Neural cell (in vitro differentiated cells): ENCODE results near the gene SLC11A2. TPM values are rescaled to one million over a fixed set of nuclear protein-coding genes. Genes with fewer than 3 reads are reported as not detected.

Experiments
- H2AFZ ChIP-seq: fragments of 200-600, 300-800 bp; sonication (generic), shearing (Covaris generic); 2 replicates; pipeline ENCODE4 v1.6.0; 2014; ENCODE audit warnings: low read depth, mild to moderate bottlenecking, antibody characterized with exemption, low read length, moderate library complexity
- H3F3A ChIP-seq: fragments of 200-600 bp; shearing (Covaris generic); 2 replicates; pipeline ENCODE4 v1.6.1; 2016; ENCODE audit warnings: mild to moderate bottlenecking, moderate library complexity, mixed read lengths, antibody characterized with exemption, low read length; ENCODE audit not compliant: insufficient read depth, poor library complexity, severe bottlenecking
- H3K27ac ChIP-seq: fragments of 200-600, 300-800 bp; sonication (generic), shearing (Covaris generic); 2 replicates; pipeline ENCODE4 v1.5.1; 2014; ENCODE audit warnings: mild to moderate bottlenecking, low read length, moderate library complexity
- H3K27me3 ChIP-seq: fragments of 300-800, 200-600 bp; sonication (generic), shearing (Covaris generic); 2 replicates; pipeline ENCODE4 v1.6.0; 2014; ENCODE audit warnings: mild to moderate bottlenecking, low read depth, low read length, moderate library complexity; ENCODE audit not compliant: insufficient read depth
- H3K36me3 ChIP-seq: fragments of 300-800, 200-600 bp; sonication (generic), shearing (Covaris generic); 2 replicates; pipeline ENCODE4 v1.5.1; 2014; ENCODE audit warnings: mild to moderate bottlenecking, antibody characterized with exemption, low read length, moderate library complexity; ENCODE audit not compliant: insufficient read depth
- H3K4me2 ChIP-seq: fragments of 300-800, 200-600 bp; sonication (generic), shearing (Covaris generic); 2 replicates; pipeline ENCODE4 v1.6.0; 2014; ENCODE audit warnings: mild to moderate bottlenecking, low read length
- H3K4me3 ChIP-seq: fragments of 300-800, 200-600 bp; sonication (generic), shearing (Covaris generic); 2 replicates; pipeline ENCODE4 v1.5.1; 2014; ENCODE audit warnings: mild to moderate bottlenecking, low read length, moderate library complexity
- H3K79me2 ChIP-seq: fragments of 200-600 bp; shearing (Covaris generic); replicated peaks from 2 replicates; pipeline ENCODE4 v1.6.0; 2014; ENCODE audit warnings: mild to moderate bottlenecking, low read length, moderate library complexity; ENCODE audit not compliant: insufficient read depth
- H3K9ac ChIP-seq: fragments of 300-800, 200-600 bp; sonication (generic), shearing (Covaris generic); 2 replicates; pipeline ENCODE4 v1.6.1; 2016; ENCODE audit warnings: mild to moderate bottlenecking, low read length, mixed read lengths
- H3K9me2 ChIP-seq: fragments of 200-600 bp; shearing (Covaris generic); 2 replicates; pipeline ENCODE4 v1.6.1; 2016; ENCODE audit warnings: mild to moderate bottlenecking, low read length, mixed read lengths; ENCODE audit not compliant: insufficient read depth
- H3K9me3 ChIP-seq: fragments of 200-600, 300-800 bp; sonication (generic), shearing (Covaris generic); 2 replicates; pipeline ENCODE4 v1.6.1; 2016; ENCODE audit warnings: mild to moderate bottlenecking, mixed run types, low read length, moderate library complexity, mixed read lengths
- H4K20me1 ChIP-seq: fragments of 200-600 bp; shearing (Covaris generic); 2 replicates; pipeline ENCODE4 v1.6.1; 2016; ENCODE audit warnings: mild to moderate bottlenecking, mixed run types; ENCODE audit not compliant: insufficient read depth
- CTCF ChIP-seq: fragments of 450-650 bp; IDR thresholded peaks from 2 replicates; pipeline ENCODE4 v1.5.1; 2014; ENCODE audit warnings: antibody characterized with exemption, mild to moderate bottlenecking, moderate library complexity; ENCODE audit not compliant: poor library complexity, severe bottlenecking
- EP300 ChIP-seq: fragments of 450-650 bp; conservative IDR thresholded peaks from 2 replicates; pipeline ENCODE4 v1.6.1; 2014; ENCODE audit warnings: antibody characterized with exemption, mild to moderate bottlenecking, moderate library complexity; ENCODE audit not compliant: poor library complexity, severe bottlenecking
- EZH2 ChIP-seq: fragments of 200-600, 300-800 bp; shearing (Covaris generic), sonication (generic); IDR thresholded peaks from 2 replicates; pipeline ENCODE4 v1.6.1; 2014; ENCODE audit warnings: antibody characterized with exemption, low read length, borderline replicate concordance, mild to moderate bottlenecking; ENCODE audit not compliant: insufficient read depth, poor library complexity, severe bottlenecking
- MXI1 ChIP-seq: fragments of 450-650 bp; conservative IDR thresholded peaks from 2 replicates; pipeline ENCODE4 v1.6.1; 2014; ENCODE audit warnings: antibody characterized with exemption, mild to moderate bottlenecking; ENCODE audit not compliant: poor library complexity, severe bottlenecking
- POLR2AphosphoS5 ChIP-seq: IDR thresholded peaks from 2 replicates; pipeline ENCODE4 v1.6.1; 2012
- RAD21 ChIP-seq: fragments of 450-650 bp; conservative IDR thresholded peaks from 2 replicates; pipeline ENCODE4 v1.6.1; 2014; ENCODE audit warnings: antibody characterized with exemption, mild to moderate bottlenecking, moderate library complexity
- SMC3 ChIP-seq: fragments of 450-650 bp; conservative IDR thresholded peaks from 2 replicates; pipeline ENCODE4 v1.6.1; 2014; ENCODE audit warnings: antibody characterized with exemption, mild to moderate bottlenecking, moderate library complexity; ENCODE audit not compliant: poor library complexity
- TAF1 ChIP-seq: IDR thresholded peaks from 2 replicates; pipeline ENCODE4 v1.6.1; 2012; ENCODE audit warnings: low read depth
- polyA plus RNA-seq: library from polyadenylated mRNA; depleted of rRNA; stranded (reverse); fragments of >200 nt; gene quantifications from 2 replicates; pipeline ENCODE4 v1.2.3, GENCODE V29; 2014
- TF ChIP-seq, protein P1 (sequence below): IDR thresholded peaks from 2 replicates; pipeline ENCODE4 v1.6.1; 2012; ENCODE audit warnings: borderline replicate concordance

Gene SLC11A2
- polyA plus RNA-seq, 1 donor from 2014 or later: 62.3 TPM

GRCh38 chr12:50971946-50972345, 54.2 kb downstream of the SLC11A2 start:
- no peak overlapping the region for H3K4me2 ChIP-seq
- TF ChIP-seq POLR2AphosphoS5 (no peak), EP300 (no peak), EZH2 (no peak), CTCF (no peak), TAF1 (no peak), RAD21 (no peak), SMC3 (no peak), MXI1 (no peak)
- TF ChIP-seq, protein P1, sequence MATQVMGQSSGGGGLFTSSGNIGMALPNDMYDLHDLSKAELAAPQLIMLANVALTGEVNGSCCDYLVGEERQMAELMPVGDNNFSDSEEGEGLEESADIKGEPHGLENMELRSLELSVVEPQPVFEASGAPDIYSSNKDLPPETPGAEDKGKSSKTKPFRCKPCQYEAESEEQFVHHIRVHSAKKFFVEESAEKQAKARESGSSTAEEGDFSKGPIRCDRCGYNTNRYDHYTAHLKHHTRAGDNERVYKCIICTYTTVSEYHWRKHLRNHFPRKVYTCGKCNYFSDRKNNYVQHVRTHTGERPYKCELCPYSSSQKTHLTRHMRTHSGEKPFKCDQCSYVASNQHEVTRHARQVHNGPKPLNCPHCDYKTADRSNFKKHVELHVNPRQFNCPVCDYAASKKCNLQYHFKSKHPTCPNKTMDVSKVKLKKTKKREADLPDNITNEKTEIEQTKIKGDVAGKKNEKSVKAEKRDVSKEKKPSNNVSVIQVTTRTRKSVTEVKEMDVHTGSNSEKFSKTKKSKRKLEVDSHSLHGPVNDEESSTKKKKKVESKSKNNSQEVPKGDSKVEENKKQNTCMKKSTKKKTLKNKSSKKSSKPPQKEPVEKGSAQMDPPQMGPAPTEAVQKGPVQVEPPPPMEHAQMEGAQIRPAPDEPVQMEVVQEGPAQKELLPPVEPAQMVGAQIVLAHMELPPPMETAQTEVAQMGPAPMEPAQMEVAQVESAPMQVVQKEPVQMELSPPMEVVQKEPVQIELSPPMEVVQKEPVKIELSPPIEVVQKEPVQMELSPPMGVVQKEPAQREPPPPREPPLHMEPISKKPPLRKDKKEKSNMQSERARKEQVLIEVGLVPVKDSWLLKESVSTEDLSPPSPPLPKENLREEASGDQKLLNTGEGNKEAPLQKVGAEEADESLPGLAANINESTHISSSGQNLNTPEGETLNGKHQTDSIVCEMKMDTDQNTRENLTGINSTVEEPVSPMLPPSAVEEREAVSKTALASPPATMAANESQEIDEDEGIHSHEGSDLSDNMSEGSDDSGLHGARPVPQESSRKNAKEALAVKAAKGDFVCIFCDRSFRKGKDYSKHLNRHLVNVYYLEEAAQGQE: no peak
- H3K79me2 ChIP-seq: no peaks in the 10 kb centered on the region
- H3K27me3 ChIP-seq: no peaks in the 10 kb centered on the region
- H4K20me1 ChIP-seq: no peaks in the 10 kb centered on the region
- H3K9me2 ChIP-seq: no peaks in the 10 kb centered on the region
- no peaks in the 10 kb centered on the region for H3F3A ChIP-seq
- no peak overlapping the region for H3K4me3 ChIP-seq
- H3K9ac ChIP-seq: no peak overlapping the region
- no peak overlapping the region for H2AFZ ChIP-seq
- H3K36me3 ChIP-seq: peaks cover 4% of the 10 kb centered on the region
- no peaks in the 10 kb centered on the region for H3K9me3 ChIP-seq
- no peak overlapping the region for H3K27ac ChIP-seq

DNA sequence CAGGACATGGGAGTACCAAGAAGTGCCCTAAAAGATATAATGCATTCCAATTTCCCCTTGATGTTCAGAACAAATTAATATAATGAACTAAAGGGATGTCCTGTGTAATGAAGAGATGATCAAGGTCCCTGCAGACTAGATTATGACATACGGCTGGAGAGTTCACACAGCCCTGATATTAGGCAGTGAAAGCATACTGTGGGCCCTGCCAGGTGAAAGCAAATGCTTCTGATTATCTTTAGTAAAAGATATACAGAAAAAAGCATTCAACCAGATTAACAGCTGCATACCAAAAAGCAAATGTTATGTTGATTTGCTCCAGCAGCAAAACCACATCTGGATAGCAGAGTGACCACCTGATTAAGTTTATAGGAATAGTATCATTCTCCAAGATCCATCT, 61.8 kb downstream of the SLC11A2 start:
- H3K9me2 ChIP-seq: no peaks in the 10 kb centered on the region
- H3K36me3 ChIP-seq: no peaks in the 10 kb centered on the region
- no peaks in the 10 kb centered on the region for H3K79me2 ChIP-seq
- no peak overlapping the region for H2AFZ ChIP-seq
- H3F3A ChIP-seq: no peaks in the 10 kb centered on the region
- H3K9me3 ChIP-seq: no peaks in the 10 kb centered on the region
- no peak overlapping the region for H3K9ac ChIP-seq
- no peak overlapping the region for H3K27ac ChIP-seq
- H4K20me1 ChIP-seq: no peaks in the 10 kb centered on the region
- no peak overlapping the region for H3K4me3 ChIP-seq
- H3K27me3 ChIP-seq: no peaks in the 10 kb centered on the region
- H3K4me2 ChIP-seq: no peak overlapping the region
- TF ChIP-seq, protein P1: no peak
- TF ChIP-seq TAF1 (no peak), SMC3 (no peak), EZH2 (no peak), CTCF (no peak), EP300 (no peak), MXI1 (no peak), POLR2AphosphoS5 (no peak), RAD21 (no peak)
